UCSD-AML1 (cell line): ENCODE measurements around the gene TTYH2.

ENCODE experiments used
- DNase-seq: peaks from one replicate; lab custom pipeline; 2025; ENCODE audit not compliant: unreplicated experiment; lab: John Stamatoyannopoulos, UW

Gene TTYH2

GRCh38 chr17:74282587-74283370 lies 69.4 kb downstream of the TTYH2 start:
- no peak for DNase-seq

- DNase-seq, result no peak
These were observed 70.0 kb downstream of the TTYH2 start for GRCh38 chr17:74283371-74283673.

GRCh38 chr17:74287031-74287602 lies 73.7 kb downstream of the TTYH2 start:
- DNase-seq, result no peak

GRCh38 chr17:74288785-74289184 lies 75.4 kb downstream of the TTYH2 start:
- DNase-seq, result no peak

- DNase-seq, result no peak
These were observed 76.3 kb downstream of the TTYH2 start for GRCh38 chr17:74289688-74290087.

GRCh38 chr17:74290340-74290739 lies 77.0 kb downstream of the TTYH2 start:
- no peak for DNase-seq

GRCh38 chr17:74292495-74292894 lies 79.1 kb downstream of the TTYH2 start:
- no peak for DNase-seq

- no peak for DNase-seq
These were observed 82.5 kb downstream of the TTYH2 start for GRCh38 chr17:74295625-74296547.

GRCh38 chr17:74296548-74296936 lies 83.2 kb downstream of the TTYH2 start:
- peak; percentile 64 for DNase-seq

- no peak for DNase-seq
These were observed 84.6 kb downstream of the TTYH2 start for GRCh38 chr17:74297941-74298340.

- no peak for DNase-seq
These were observed 85.4 kb downstream of the TTYH2 start for GRCh38 chr17:74298778-74299177.

GRCh38 chr17:74299226-74300009 lies 86.0 kb downstream of the TTYH2 start:
- no peak for DNase-seq

- no peak for DNase-seq
These were observed 89.9 kb downstream of the TTYH2 start for GRCh38 chr17:74303305-74303704.

- DNase-seq, result no peak
These were observed 90.8 kb downstream of the TTYH2 start for GRCh38 chr17:74304184-74304583.

GRCh38 chr17:74305865-74306654 lies 92.7 kb downstream of the TTYH2 start:
- DNase-seq, result no peak

- DNase-seq, result peak; percentile 64
These were observed 94.8 kb downstream of the TTYH2 start for GRCh38 chr17:74307984-74308773.

- DNase-seq, result no peak
These were observed 96.5 kb downstream of the TTYH2 start for GRCh38 chr17:74309902-74310301.
